Measurements from ENCODE around the gene VAV1.
"Not testable (repeated sequence)": the region's sequence is repeated elsewhere in the genome, so short reads cannot be mapped to it uniquely, and the experiment has no call there.

VAV1 gene

DNA sequence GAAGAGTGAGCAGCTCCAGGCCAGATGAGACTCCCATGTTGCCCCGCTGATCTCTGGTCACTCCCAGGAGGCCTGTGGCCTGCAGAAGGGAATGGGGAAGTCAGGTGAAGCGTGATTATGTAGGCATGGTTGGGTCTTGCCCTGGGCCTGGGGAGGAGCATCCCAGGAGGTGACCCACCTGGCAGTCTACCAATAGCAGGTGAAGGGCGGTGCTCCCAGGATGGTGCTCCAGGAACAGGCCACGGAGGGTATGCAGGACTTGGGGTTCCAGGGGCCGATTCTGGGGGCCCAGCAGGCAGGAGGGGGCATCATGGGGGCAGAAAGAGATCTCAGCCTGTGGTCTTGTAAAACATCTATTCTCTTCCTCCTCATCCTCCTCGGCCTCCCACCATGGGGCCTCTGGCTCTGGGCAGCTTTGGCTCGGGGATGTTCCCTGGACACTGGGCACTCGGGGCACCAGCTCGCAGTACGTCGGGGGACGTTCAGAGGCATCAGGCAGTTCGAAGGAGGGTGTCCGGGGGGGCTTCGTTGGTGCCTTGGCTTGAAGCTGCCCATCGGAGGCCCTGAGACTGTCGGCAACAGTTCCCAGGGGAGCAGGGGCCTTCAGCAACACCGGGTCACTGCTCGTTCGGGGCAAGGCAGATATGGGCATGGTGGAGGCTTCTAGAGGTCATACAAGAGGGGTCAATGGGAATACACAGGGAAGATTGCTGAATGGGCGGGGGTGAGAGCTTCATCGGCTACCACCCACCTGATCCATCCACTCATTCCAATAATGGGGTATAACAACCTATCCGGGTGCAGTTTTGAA lies 17.6 kb upstream of the VAV1 start:
- Histone ChIP-seq H3K27me3 (ENCODE audit: insufficient read depth, low read length) (no peaks in the 10 kb centered on the region), H3K36me3 (ENCODE audit: insufficient read depth, low read length) (peaks cover 14% of the 10 kb centered on the region), H3K4me3 (ENCODE audit: low read length) (no peak overlapping the region), H2AFZ (ENCODE audit: low read depth, low read length) (no peak overlapping the region), H3K9me3 (ENCODE audit: low read length) (no peaks in the 10 kb centered on the region), H3K4me1 (ENCODE audit: insufficient read depth, low read length) (no peaks in the 10 kb centered on the region)

DNA sequence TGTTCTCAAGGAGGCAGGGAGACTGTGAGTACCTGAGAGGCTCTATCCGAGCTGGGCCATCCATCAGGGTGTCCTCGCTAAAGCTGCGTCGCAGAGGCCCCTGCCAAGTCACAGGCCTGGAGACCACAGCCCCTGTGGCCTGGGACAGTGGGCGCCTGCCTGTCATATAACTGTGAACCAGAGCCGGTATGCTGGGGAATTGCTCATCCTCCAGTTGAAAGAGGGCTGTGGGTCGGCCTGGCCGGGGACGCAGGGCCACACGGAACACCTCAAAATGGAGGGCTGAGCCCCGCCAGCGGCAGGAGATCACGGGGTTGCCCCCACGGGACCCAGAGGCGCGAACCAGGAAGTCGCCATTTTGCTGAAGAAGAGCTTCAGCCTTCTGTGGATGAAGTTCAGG lies 11.9 kb upstream of the VAV1 start:
- H2AFZ ChIP-seq (ENCODE audit: low read depth, low read length), result no peak overlapping the region
- no peaks in the 10 kb centered on the region for H3K27me3 ChIP-seq (ENCODE audit: insufficient read depth, low read length)
- H3K9me3 ChIP-seq (ENCODE audit: low read length), result no peaks in the 10 kb centered on the region
- H3K36me3 ChIP-seq (ENCODE audit: insufficient read depth, low read length), result no peaks in the 10 kb centered on the region
- no peaks in the 10 kb centered on the region for H3K4me1 ChIP-seq (ENCODE audit: insufficient read depth, low read length)
- H3K4me3 ChIP-seq (ENCODE audit: low read length), result no peak overlapping the region

DNA sequence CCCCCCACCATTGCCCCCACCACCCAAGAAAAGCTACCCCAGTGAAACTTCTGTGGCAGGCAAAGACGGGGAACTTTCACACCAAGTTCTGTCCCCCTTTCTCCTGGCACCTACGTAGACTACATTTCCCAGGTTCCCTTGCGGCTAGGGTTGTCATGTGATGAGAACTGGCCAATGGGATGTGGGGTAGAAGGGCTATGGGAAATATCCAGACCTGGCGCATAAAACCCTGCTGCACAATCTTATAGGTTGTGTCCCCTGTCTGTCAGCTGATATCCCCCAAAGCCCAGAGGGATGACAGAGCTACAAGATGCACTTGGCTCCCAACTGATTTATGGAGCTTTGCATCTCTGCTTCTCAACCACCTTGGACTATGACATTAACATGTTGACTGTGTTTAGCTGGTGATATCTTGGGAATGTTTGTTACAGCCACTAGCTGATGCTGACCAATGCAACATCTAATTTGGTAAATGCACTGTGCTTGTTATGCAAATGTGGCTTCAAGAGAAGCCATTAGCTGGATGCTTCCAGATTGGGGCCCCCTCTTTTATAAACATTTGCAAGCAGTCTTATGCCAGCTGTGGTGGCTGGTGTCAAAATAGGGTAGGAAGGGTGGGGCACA lies 11.3 kb upstream of the VAV1 start:
- Histone ChIP-seq H3K4me1 (ENCODE audit: insufficient read depth, low read length) (no peaks in the 10 kb centered on the region), H3K9me3 (ENCODE audit: low read length) (no peaks in the 10 kb centered on the region), H3K27me3 (ENCODE audit: insufficient read depth, low read length) (peaks cover 5% of the 10 kb centered on the region), H3K4me3 (ENCODE audit: low read length) (no peak overlapping the region), H2AFZ (ENCODE audit: low read depth, low read length) (no peak overlapping the region), H3K36me3 (ENCODE audit: insufficient read depth, low read length) (no peaks in the 10 kb centered on the region)

DNA sequence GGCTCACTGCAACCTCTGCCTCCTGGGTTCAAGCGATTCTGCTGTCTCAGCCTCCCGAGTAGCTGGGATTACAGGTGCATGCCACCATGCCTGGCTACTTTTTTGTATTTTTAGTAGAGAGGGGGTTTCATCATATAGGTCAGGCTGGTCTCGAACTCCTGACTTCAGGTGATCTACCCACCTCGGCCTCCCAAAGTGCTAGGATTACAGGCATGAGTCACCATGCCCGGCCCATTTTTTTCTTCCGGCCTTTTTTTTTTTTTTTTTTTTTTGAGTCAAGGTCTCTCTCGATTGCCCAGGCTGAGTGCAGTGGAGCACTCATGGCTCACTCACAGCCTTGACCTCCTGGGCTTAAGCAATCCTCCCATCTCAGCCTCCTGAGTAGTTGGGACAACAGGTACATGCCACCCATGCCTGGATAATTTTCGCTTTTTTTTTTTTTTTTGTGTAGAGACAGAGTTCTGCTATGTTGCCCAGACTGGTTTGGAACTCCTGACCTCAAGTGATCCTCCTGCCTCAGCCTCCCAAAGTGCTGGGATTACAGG lies 10.2 kb upstream of the VAV1 start:
- not testable (repeated sequence) for H3K4me1 ChIP-seq (ENCODE audit: insufficient read depth, low read length); H2AFZ ChIP-seq (ENCODE audit: low read depth, low read length); H3K36me3 ChIP-seq (ENCODE audit: insufficient read depth, low read length); H3K9me3 ChIP-seq (ENCODE audit: low read length); H3K4me3 ChIP-seq (ENCODE audit: low read length)
- peaks cover 17% of the 10 kb centered on the region for H3K27me3 ChIP-seq (ENCODE audit: insufficient read depth, low read length)

DNA sequence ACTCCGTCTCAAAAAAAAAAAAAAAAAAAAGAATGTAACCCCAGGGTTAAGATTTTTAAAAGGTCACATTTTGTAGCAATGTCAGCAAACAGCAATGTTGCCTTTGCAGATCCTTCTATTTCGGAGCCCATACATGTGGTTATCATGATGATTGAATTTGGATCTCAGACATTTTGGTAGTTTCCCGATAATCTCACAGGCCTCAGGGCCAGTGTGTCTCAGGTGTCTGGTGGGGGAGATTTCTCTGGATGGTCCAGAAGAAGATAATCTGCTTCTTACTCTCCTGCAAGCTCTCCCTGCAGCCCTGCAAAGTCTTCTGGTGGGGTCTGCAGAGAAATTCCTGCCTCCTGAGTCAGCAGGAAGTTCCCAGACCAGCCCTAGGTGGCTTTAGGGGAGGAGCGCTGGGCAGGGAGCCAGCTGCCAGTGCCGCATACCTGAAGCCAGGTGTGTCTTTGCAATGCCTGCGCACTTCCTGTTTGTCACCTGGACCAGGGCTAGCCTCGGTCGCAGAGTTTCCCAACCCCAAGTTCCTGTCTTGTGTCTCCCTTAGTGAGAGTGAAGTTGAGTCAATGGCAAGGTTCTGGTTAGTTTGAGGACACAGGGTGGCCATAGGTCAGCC lies 6.7 kb upstream of the VAV1 start:
- Histone ChIP-seq H3K36me3 (ENCODE audit: insufficient read depth, low read length) (no peaks in the 10 kb centered on the region), H3K4me1 (ENCODE audit: insufficient read depth, low read length) (no peaks in the 10 kb centered on the region), H3K9me3 (ENCODE audit: low read length) (no peaks in the 10 kb centered on the region), H3K4me3 (ENCODE audit: low read length) (no peak overlapping the region), H2AFZ (ENCODE audit: low read depth, low read length) (no peak overlapping the region), H3K27me3 (ENCODE audit: insufficient read depth, low read length) (peaks cover 28% of the 10 kb centered on the region)

DNA sequence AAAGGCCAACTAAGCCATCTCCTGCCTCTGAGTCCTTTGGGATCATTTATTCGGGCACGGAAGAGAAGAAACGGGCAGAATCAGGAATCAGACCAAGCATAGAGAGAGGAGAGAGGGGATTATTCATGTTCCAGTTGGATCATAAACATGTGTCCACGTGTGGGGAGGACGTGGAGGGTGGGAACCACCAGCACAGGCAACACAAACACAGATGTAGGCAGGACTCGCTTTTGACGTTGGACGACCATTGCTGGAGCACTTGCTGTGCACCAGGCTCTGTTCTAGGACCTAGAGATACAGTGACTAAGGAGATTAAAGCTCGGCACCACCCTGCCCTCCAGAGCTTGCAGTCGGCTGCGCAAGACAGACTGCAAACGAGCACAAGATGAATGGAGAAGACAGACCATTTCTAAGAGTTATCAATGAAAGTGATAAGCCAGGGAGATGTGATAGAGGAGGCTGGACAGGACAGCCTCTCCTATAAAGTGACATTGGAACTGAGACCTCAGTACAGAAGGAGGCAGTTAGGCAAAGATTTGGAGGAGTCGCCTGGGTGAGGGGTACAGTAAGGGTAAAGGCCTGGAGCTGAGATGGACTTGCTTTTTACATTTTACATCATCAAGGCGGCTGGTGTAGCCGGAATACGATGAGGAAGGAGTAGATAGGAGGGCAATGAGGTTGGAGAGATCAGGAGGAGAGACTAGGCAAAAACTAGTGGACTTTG lies 6.0 kb upstream of the VAV1 start:
- H3K4me3 ChIP-seq (ENCODE audit: low read length), result no peak overlapping the region
- no peaks in the 10 kb centered on the region for H3K4me1 ChIP-seq (ENCODE audit: insufficient read depth, low read length)
- H2AFZ ChIP-seq (ENCODE audit: low read depth, low read length), result no peak overlapping the region
- H3K27me3 ChIP-seq (ENCODE audit: insufficient read depth, low read length), result peaks cover 28% of the 10 kb centered on the region
- H3K36me3 ChIP-seq (ENCODE audit: insufficient read depth, low read length), result no peaks in the 10 kb centered on the region
- H3K9me3 ChIP-seq (ENCODE audit: low read length), result no peaks in the 10 kb centered on the region

DNA sequence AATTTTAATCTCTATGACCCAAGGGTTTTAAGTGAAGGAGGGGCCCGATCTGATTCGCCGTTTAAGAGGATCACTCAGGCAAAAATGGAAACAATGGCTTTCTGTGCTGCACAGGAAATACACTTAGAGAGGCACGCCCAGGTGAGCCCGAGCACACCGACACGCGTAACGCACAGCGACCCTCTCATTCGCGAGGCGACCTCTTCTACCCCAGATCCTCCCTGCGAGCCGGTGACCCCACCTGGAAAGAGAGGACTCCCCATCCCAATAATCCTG lies 5.5 kb upstream of the VAV1 start:
- peaks cover 28% of the 10 kb centered on the region for H3K27me3 ChIP-seq (ENCODE audit: insufficient read depth, low read length)
- no peak overlapping the region for H2AFZ ChIP-seq (ENCODE audit: low read depth, low read length)
- no peaks in the 10 kb centered on the region for H3K4me1 ChIP-seq (ENCODE audit: insufficient read depth, low read length)
- no peak overlapping the region for H3K4me3 ChIP-seq (ENCODE audit: low read length)
- H3K9me3 ChIP-seq (ENCODE audit: low read length), result no peaks in the 10 kb centered on the region
- no peaks in the 10 kb centered on the region for H3K36me3 ChIP-seq (ENCODE audit: insufficient read depth, low read length)

DNA sequence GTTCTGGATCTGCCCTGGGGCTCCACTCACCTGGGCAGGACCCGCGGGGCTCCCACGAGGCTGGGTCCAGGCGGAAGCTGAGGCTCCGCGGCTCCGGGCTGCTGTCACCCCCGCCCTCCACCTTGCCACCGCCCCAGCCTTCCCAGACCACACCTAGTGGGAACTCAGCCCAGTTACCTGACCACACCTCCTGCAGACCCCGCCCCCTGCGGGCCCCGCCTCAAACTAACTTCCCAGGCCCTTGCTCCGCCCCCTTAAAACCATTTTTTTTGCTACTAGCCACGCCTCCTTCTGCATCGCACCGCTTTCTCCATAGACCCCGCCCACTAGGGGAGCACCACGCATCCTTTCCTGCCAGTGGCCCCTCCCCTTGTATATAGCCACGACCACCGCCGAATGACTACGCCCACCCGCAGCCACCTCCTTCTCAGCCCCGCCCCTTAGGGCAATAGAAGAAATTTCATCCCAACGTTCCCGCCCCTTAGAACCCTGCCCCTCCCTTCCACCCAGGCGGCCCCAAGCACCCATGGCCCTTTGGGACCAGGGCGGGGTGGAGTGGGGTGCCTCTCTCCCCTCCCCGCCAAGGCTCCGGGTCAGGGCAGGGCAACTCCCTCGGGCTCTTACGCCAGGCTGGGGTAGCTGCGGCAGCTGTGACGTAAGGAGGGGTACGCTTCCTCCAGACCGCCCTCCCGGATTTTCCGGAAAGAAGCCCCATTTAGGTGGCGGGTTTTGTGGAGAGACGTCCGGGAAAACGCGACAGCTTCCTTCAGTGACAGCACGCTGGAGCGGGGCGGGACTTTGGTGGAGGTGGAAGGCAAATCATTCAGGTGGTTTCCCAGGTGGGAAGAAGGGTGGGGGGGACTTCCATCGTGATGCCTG lies 4.9 kb upstream of the VAV1 start, which contains the start of gene SH2D3A:
SH2D3A (minus strand) TSS at position 79 of the 879 bp plus-strand sequence. CDS start 3,687 bp downstream, outside the sequence.
- Histone ChIP-seq H3K36me3 (ENCODE audit: insufficient read depth, low read length) (no peaks in the 10 kb centered on the region), H3K27me3 (ENCODE audit: insufficient read depth, low read length) (peaks cover 28% of the 10 kb centered on the region), H3K4me1 (ENCODE audit: insufficient read depth, low read length) (no peaks in the 10 kb centered on the region), H3K4me3 (ENCODE audit: low read length) (no peak within 1 kb of the TSS), H2AFZ (ENCODE audit: low read depth, low read length) (no peak within 1 kb of the TSS), H3K9me3 (ENCODE audit: low read length) (no peaks in the 10 kb centered on the region)

DNA sequence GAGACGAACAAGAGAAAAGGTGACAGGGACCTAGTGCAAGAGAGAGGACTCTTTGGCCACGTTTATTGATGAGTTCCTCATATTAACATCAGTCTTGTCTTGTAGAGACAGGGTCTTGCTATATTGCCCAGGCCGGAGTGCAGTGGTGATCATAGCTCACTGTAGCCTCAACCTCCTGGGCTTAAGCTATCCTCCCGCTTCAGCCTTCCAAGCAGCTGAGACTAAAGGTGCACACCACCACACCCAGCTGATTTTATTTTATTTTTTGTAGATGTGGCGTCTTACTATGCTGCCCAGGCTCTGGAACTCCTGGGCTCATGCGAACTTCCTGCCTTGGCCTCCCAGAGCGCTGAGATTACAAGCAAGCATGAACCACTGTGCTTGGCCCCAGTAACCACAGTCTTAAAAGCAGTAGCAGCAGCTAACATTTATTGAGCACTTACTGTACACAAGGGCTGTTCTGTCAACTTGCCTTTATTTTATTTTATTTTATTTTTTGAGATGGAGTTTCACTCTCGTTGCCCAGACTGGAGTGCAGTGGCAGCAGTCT lies 4.2 kb upstream of the VAV1 start:
- Histone ChIP-seq H3K27me3 (ENCODE audit: insufficient read depth, low read length) (peaks cover 28% of the 10 kb centered on the region), H3K4me1 (ENCODE audit: insufficient read depth, low read length) (no peaks in the 10 kb centered on the region), H3K36me3 (ENCODE audit: insufficient read depth, low read length) (no peaks in the 10 kb centered on the region), H3K4me3 (ENCODE audit: low read length) (no peak overlapping the region), H3K9me3 (ENCODE audit: low read length) (no peaks in the 10 kb centered on the region), H2AFZ (ENCODE audit: low read depth, low read length) (no peak overlapping the region)

DNA sequence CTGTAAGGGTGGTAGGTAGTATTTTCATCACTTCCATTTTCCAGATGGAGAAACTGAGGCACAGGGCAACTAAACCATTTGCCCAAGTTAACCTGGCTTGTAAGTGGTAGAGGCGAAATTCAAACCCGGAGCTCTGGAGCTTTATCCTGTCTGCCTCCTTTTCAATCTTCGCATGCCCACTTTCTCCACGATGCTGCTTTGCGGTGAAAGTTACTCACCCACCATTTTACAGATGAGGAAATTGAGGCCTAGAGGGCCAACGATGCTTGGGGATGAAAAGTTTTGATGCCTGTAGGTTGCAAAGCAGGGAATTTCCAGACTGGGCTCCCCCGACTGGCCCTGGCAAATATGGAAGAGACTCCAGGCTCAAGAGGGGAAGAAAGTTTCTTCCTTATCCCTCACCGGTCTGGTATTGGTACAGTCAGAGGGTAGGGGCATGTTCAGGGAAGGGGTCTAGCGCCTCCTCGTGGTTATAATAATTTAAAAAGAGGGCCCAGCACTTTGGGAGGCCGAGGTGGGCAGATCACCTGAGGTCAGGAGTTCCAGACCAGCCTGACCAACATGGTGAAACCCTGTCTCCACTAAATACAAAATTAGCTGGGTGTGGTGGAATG lies 3.4 kb upstream of the VAV1 start:
- no peaks in the 10 kb centered on the region for H3K9me3 ChIP-seq (ENCODE audit: low read length)
- H3K4me3 ChIP-seq (ENCODE audit: low read length), result no peak overlapping the region
- H2AFZ ChIP-seq (ENCODE audit: low read depth, low read length), result no peak overlapping the region
- no peaks in the 10 kb centered on the region for H3K36me3 ChIP-seq (ENCODE audit: insufficient read depth, low read length)
- H3K4me1 ChIP-seq (ENCODE audit: insufficient read depth, low read length), result no peaks in the 10 kb centered on the region
- peaks cover 28% of the 10 kb centered on the region for H3K27me3 ChIP-seq (ENCODE audit: insufficient read depth, low read length)

DNA sequence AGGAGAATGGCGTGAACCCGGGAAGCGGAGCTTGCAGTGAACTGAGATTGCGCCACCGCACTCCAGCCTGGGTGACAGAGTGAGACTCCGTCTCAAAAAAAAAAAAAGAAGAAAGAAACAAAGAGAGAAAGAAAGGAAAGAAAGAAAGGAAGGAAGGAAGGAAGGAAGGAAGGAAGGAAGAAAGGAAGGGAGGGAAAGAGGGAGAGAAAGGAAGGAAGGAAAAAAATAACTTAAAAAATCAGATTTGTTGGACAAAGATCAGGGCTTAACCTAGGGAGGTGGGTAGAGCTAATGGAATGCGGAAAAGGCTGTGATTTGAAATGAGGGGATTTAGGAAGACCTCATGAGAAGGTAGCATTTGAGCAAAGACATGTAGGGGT lies 870 bp upstream of the VAV1 start:
- peaks cover 18% of the 10 kb centered on the region for H3K27me3 ChIP-seq (ENCODE audit: insufficient read depth, low read length)
- H3K36me3 ChIP-seq (ENCODE audit: insufficient read depth, low read length); H3K4me3 ChIP-seq (ENCODE audit: low read length); H3K9me3 ChIP-seq (ENCODE audit: low read length); H2AFZ ChIP-seq (ENCODE audit: low read depth, low read length); H3K4me1 ChIP-seq (ENCODE audit: insufficient read depth, low read length): not testable (repeated sequence)

DNA sequence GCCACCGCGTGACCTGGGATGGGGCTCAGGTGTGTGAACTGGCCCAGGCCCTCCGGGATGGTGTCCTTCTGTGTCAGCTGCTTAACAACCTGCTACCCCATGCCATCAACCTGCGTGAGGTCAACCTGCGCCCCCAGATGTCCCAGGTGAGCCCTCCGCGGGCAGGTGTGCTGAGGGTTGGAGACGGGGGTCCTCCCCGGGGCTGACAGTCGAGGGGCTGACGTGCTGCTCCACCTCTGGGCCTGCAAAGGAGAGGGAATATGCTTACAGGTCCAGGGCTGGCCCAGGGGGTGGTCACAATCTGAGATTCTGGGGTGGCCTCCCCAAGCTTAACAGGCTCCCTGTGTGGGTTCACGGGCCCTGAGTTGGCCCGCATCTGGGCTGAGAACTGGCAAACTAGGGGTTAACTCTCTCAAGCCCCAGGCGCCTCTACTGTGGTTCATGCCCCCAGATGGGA lies 386 bp downstream of the VAV1 start:
- H3K4me1 ChIP-seq (ENCODE audit: insufficient read depth, low read length), result no peaks in the 10 kb centered on the region
- no peaks in the 10 kb centered on the region for H3K9me3 ChIP-seq (ENCODE audit: low read length)
- H3K4me3 ChIP-seq (ENCODE audit: low read length), result no peak overlapping the region
- H3K27me3 ChIP-seq (ENCODE audit: insufficient read depth, low read length), result peaks cover 6% of the 10 kb centered on the region
- H3K36me3 ChIP-seq (ENCODE audit: insufficient read depth, low read length), result no peaks in the 10 kb centered on the region
- no peak overlapping the region for H2AFZ ChIP-seq (ENCODE audit: low read depth, low read length)

Data from neuron (in vitro differentiated cells).